Fibroblast of skin of scalp (primary cell): ENCODE data around the gene ZDHHC22.
A peak's percentile ranks its signal among the peaks of the same experiment; 100 is the strongest.

ENCODE experiments used
- DNase-seq: peaks from one replicate; pipeline ENCODE4 v3.0.0-alpha.2; 2013

ZDHHC22 gene

DNA sequence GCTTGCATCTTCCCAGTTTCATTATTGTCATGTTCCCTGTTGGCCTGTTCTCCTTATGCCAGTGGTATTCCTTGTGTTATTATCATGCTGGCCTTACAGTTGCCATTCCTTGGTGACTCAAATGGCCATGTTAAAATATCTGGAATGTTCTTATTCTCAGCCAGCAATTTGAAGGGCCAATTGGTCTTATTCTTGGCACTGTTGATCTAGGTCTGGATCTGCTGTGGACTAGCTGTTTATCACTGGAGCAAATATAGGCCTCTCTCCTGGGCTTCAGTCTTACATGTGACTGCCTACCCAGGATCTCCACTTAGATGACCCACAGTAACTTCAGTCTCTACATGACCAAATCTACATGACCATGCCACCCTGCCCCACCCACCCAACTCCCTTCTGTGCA lies 38.1 kb downstream of the ZDHHC22 start:
- no peak for DNase-seq

- DNase-seq = no peak
Observed at GRCh38 chr14:77102154-77102553, 39.4 kb downstream of the ZDHHC22 start.

- DNase-seq = no peak
Observed at GRCh38 chr14:77100961-77101360, 40.6 kb downstream of the ZDHHC22 start.

- peak; percentile 65 for DNase-seq
Observed at GRCh38 chr14:77099425-77100167, 42.0 kb downstream of the ZDHHC22 start.

DNA sequence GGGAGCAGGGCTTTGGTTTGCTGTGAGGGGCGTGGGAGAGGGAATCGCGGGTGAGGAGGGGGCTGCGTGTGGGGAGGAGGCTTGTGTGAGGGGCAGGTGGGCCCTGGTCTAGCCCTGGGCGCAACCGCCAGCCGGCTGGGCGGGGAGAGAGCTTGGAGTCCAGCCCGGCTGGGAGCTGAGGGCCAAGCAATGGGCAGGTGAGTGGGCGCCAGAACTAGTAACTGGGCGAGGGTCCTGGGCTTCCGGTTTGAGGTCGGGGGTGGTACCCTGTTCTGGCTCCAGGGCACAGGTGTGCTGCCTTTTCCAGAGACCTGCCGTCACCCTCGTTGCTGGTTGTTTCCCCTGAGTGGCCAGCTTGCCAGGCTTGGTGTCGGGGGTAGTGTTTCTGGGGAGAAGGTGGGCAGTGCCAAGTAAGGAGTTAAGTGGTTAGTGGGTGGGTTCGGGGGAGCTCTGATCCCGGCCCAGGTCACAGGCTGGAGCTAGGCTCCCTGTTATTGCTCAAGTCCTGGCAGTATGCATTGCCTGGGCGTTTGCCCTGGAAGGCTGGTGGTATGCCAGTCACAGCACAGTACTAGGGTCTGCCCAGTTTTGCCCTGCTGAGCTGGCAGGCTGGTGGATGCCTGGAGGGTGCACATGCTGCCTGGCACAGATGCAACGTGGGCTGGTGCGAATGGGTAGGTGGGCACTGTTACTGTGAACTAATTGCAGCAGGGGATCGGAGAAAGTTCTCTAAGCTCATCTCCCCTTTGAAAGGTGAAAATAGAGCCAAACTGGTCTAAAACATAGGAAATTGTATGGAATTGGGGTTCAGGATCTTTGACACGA lies 42.9 kb downstream of the ZDHHC22 start:
- peak; percentile 3 for DNase-seq

GRCh38 chr14:77097700-77098528 lies 43.7 kb downstream of the ZDHHC22 start, which contains the start of gene CIPC:
CIPC (plus strand) TSS chr14:77098258; CDS start chr14:77105709, 7,451 bp downstream.
- peak; percentile 99 for DNase-seq

- peak; percentile 1 for DNase-seq
Observed at GRCh38 chr14:77097006-77097699, 44.4 kb downstream of the ZDHHC22 start.

GRCh38 chr14:77094672-77095284 lies 46.8 kb downstream of the ZDHHC22 start:
- peak; percentile 73 for DNase-seq

DNA sequence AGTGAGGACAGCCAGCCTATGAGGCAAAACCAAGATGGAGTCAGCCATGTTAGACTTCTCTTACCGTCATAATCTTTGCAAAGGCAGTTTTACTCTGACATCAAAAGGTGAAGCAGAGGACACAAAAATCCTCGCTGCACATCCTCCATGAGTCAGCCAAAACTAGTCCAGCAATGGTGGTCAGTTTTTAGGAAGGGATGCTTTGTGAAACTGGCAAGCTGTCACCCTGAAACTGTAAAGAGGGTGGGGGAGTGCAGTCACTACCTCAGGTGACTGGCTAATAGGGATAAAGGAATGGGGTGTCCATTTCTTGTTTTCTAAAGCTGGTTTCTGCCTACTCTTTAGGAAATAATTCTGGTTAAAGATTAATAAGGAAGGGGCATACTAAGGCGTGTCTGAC lies 48.9 kb downstream of the ZDHHC22 start:
- no peak for DNase-seq

DNA sequence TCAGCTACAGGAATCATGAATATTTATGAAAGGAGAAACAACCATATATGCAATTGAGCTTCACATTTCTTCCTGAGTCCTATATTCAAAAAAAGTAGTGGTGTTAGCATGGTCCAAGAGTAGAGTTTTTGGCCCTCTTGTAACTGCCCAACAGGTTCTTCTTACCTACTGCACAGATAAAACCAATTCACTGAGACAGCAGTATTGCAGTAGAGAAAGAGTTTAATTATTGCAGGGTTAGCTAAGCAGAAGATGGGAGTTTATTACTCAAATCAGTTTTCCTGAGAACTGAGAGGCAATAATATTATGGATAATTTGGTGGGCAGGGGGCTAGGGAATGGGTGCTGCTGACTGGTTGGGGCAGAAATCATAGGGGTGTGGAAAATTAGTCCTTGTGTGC lies 50.1 kb downstream of the ZDHHC22 start:
- no peak for DNase-seq

DNA sequence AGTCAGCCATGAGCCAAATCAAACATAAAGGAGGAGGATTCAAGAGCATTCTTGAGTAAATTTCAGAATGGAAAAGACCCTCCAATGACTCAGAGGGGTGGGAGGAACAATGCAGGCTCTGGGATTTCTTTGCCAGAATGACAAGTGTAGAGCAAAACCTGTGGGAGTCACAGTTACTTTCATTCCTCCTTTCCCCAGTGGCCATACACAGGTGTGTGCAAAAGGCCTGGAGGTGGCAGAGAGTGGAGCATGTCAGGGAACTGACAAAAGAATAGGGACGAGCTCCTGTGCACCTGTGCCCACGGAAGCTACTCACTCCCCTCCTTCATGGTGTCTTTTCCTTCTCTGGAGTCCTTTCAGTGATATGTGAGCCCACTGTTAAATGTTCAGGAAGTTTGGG lies 52.9 kb downstream of the ZDHHC22 start:
- no peak for DNase-seq

GRCh38 chr14:77088219-77088618 lies 53.4 kb downstream of the ZDHHC22 start:
- DNase-seq = no peak

- DNase-seq = no peak
Observed at GRCh38 chr14:77087631-77088030, 54.0 kb downstream of the ZDHHC22 start.

- no peak for DNase-seq
Observed at GRCh38 chr14:77086951-77087350, 54.6 kb downstream of the ZDHHC22 start.

GRCh38 chr14:77086017-77086727 lies 55.4 kb downstream of the ZDHHC22 start:
- DNase-seq = peak; percentile 52

DNA sequence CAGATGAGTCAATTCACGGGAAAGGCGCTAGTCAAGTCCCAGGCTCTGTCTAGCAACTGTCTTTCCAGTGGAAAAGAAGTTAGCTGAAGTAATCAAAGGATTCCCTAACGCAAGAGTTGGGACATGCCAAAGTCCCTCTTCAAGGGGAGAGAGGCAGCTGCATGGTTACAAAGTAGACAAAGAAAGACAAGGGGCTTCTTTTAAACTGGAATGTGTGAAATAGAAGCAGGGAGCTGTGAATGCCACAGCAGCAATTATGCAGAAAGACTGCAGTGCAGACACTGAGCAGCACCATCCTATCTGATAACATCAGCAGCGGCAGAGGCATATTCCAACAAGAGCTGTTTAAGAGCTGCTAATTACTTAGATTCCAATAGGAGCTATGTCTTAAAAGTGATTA lies 56.1 kb downstream of the ZDHHC22 start:
- DNase-seq = no peak

DNA sequence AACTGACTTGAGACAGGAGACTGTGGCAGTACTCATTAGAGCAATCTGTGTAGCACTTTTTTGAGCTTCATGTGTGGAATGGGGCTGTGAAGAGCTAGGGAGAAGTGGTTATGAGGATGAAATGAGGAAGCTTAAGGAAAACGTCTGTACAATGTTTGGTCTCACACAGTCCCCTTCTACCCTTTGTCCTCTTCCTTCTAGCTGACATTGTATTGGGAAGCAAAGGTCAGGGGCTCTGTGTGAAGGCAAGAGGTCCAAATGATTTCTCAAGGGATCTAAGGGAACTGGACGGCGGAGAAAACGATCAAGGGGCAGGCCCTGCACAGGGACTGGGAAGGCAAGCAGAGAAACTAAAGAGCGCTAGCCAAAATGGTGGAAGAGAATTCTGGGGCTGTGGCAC lies 56.6 kb downstream of the ZDHHC22 start:
- DNase-seq = no peak

GRCh38 chr14:77083082-77083481 lies 58.5 kb downstream of the ZDHHC22 start:
- DNase-seq = no peak

GRCh38 chr14:77082356-77082755 lies 59.2 kb downstream of the ZDHHC22 start:
- DNase-seq = no peak
